Measurements from ENCODE around the gene WDFY4.

GRCh38 chr10:48799341-48800006 lies 114.8 kb downstream of the WDFY4 start:
- TF ChIP-seq, protein P1, sequence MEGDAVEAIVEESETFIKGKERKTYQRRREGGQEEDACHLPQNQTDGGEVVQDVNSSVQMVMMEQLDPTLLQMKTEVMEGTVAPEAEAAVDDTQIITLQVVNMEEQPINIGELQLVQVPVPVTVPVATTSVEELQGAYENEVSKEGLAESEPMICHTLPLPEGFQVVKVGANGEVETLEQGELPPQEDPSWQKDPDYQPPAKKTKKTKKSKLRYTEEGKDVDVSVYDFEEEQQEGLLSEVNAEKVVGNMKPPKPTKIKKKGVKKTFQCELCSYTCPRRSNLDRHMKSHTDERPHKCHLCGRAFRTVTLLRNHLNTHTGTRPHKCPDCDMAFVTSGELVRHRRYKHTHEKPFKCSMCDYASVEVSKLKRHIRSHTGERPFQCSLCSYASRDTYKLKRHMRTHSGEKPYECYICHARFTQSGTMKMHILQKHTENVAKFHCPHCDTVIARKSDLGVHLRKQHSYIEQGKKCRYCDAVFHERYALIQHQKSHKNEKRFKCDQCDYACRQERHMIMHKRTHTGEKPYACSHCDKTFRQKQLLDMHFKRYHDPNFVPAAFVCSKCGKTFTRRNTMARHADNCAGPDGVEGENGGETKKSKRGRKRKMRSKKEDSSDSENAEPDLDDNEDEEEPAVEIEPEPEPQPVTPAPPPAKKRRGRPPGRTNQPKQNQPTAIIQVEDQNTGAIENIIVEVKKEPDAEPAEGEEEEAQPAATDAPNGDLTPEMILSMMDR (optimal IDR thresholded peaks at IDR 0.05 in 1 of 3, IDR thresholded peaks at IDR 0.05 in 1 of 3, conservative IDR thresholded peaks at IDR 0.05 in 1 of 3; ENCODE audit: extremely low read depth in 1 of 3, insufficient read depth in 2 of 3, low read length in 3 of 3) = no peak
- TF ChIP-seq EZH2 (IDR thresholded peaks at IDR 0.05; ENCODE audit: low read length) = no peak

Measured in keratinocyte (primary cell).